Neutrophil (primary cell): ENCODE results near the gene VPREB1.
"Not testable (repeated sequence)": the region's sequence is repeated elsewhere in the genome, so short reads cannot be mapped to it uniquely, and the experiment has no call there.

Source experiments
- H3K27ac ChIP-seq: fragments of 200-600 bp; sonication (generic); 2 replicates; pipeline ENCODE4 v1.5.1; 2016; ENCODE audit warnings: mild to moderate bottlenecking, moderate library complexity
- H3K27me3 ChIP-seq: fragments of 200-600 bp; sonication (generic); 2 replicates; pipeline ENCODE4 v1.6.0; 2016; ENCODE audit warnings: mild to moderate bottlenecking
- H3K36me3 ChIP-seq: fragments of 200-600 bp; sonication (generic); 2 replicates; pipeline ENCODE4 v1.5.1; 2017
- H3K4me1 ChIP-seq, 2 experiments: fragments of 200-600 bp in 1 of 2; sonication (generic) in 1 of 2; 1 replicate in 1 of 2; 2 replicates in 1 of 2; pipeline versions ENCODE4 v1.5.1 to v1.6.1; 2013 to 2016; ENCODE audit warnings: low read depth in 1 of 2, low read length in 1 of 2, mild to moderate bottlenecking in 1 of 2, moderate library complexity in 1 of 2; ENCODE audit not compliant: control insufficient read depth in 1 of 2, insufficient read depth in 1 of 2
- H3K4me3 ChIP-seq, 2 experiments: fragments of 200-600 bp in 1 of 2; sonication (generic) in 1 of 2; 1 replicate in 1 of 2; 2 replicates in 1 of 2; pipeline ENCODE4 v1.5.1; 2013 to 2016; ENCODE audit warnings: low read depth in 1 of 2, low read length in 1 of 2, mild to moderate bottlenecking in 1 of 2, moderate library complexity in 1 of 2
- H3K9me3 ChIP-seq: fragments of 200-600 bp; sonication (generic); 2 replicates; pipeline ENCODE4 v1.5.1; 2016
- TF ChIP-seq, protein P1 (sequence below): fragments of 200-600 bp; sonication (generic); IDR thresholded peaks from 2 replicates; pipeline ENCODE4 v1.5.1; 2016; ENCODE audit warnings: antibody characterized with exemption

Gene VPREB1

DNA sequence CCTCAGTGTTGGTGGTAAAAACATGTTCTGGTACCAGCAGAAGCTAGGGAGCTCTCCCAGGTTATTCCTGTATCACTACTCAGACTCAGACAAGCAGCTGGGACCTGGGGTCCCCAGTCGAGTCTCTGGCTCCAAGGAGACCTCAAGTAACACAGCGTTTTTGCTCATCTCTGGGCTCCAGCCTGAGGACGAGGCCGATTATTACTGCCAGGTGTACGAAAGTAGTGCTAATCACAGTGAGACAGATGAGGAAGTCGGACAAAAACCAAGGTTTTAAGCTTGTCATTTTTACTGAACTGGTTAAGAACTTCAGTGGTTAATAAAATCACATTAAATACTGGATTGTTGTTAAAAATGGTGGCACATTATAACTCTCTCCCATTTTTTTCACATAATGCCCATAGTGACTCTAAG, 42.6 kb upstream of the VPREB1 start:
- Histone ChIP-seq H3K4me3 (no peak overlapping the region), H3K27ac (no peak overlapping the region), H3K9me3 (no peaks in the 10 kb centered on the region), H3K4me1 (no peaks in the 10 kb centered on the region), H3K27me3 (peaks cover 78% of the 10 kb centered on the region), H3K36me3 (no peaks in the 10 kb centered on the region)
- TF ChIP-seq, protein P1, sequence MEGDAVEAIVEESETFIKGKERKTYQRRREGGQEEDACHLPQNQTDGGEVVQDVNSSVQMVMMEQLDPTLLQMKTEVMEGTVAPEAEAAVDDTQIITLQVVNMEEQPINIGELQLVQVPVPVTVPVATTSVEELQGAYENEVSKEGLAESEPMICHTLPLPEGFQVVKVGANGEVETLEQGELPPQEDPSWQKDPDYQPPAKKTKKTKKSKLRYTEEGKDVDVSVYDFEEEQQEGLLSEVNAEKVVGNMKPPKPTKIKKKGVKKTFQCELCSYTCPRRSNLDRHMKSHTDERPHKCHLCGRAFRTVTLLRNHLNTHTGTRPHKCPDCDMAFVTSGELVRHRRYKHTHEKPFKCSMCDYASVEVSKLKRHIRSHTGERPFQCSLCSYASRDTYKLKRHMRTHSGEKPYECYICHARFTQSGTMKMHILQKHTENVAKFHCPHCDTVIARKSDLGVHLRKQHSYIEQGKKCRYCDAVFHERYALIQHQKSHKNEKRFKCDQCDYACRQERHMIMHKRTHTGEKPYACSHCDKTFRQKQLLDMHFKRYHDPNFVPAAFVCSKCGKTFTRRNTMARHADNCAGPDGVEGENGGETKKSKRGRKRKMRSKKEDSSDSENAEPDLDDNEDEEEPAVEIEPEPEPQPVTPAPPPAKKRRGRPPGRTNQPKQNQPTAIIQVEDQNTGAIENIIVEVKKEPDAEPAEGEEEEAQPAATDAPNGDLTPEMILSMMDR, result no peak

DNA sequence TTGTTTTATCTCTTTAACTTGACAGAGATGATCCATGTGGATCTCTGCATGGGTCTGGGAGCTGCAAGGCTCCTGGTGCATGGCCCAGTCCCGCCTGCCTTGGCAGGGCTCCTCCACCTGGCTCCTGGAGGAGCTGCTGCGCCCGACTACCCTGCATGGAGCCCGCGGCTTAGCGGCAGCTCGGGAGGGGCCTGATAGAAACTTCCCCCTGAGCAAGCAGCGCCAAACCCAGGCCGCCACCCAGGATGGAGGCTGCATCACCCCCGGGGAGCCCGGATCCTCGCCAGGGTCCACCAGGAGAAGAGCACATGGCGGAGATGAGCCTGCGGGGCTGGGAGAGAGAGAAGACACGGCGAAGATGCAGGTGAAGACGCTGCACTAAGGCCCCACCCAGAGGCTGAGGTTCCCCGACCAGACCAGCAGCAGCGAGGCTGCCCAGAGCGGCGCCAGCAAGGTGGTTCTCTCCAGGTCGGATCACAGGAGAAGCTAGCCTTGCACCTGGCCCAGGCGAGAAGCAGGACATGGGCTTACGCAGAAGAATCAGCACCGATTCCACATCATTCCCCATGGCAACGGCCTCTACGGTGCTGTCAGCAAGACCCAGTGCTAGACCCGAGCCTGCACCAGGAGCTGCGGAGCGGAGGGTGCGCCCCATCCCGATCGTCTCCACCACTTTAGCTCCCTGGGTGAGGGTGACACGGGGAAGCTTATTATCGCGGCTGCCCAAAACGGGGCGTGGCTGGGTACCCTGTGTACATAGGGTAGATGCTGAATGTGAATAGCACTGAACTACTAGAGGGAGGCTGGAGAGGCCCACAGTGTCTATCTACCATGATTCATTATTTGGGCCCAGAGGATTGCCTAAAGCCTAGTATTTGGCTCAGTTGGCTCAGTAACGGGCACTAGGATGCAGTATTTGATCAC, 41.3 kb upstream of the VPREB1 start:
- TF ChIP-seq, protein P1, result no peak
- Histone ChIP-seq H3K9me3 (no peaks in the 10 kb centered on the region), H3K4me1 (peaks cover 8% of the 10 kb centered on the region in 2 experiments), H3K27me3 (peaks cover 78% of the 10 kb centered on the region), H3K27ac (no peak overlapping the region), H3K36me3 (no peaks in the 10 kb centered on the region), H3K4me3 (no peak overlapping the region)

- peaks cover 65% of the 10 kb centered on the region for H3K27me3 ChIP-seq
- H3K27ac ChIP-seq, result no peak overlapping the region
- H3K36me3 ChIP-seq, result no peaks in the 10 kb centered on the region
- TF ChIP-seq, protein P1, result no peak
- no peaks in the 10 kb centered on the region for H3K9me3 ChIP-seq
- peaks cover 8% of the 10 kb centered on the region in 2 experiments for H3K4me1 ChIP-seq
- no peak overlapping the region for H3K4me3 ChIP-seq
Measured at GRCh38 chr22:22207845-22208564, 36.6 kb upstream of the VPREB1 start.

DNA sequence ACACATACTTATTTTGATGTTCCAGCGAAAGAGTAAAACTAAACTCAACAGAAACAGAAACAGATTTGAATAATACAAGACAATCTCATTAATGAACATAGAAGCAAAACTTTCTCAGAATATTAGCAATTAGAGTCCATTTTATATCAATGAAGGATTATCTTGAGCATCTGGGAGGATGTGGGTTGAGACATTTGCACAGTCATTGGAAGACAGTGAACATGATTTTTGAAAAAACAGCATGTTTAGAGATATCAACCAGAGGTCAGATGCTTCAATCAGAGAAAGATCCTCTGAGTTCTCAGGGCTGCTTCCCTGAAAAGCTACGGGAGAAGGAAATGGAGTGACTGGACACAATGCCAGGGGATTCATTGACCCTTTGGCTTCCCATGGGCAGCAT, 35.9 kb upstream of the VPREB1 start:
- TF ChIP-seq, protein P1, result no peak
- Histone ChIP-seq H3K27me3 (peaks cover 64% of the 10 kb centered on the region), H3K36me3 (no peaks in the 10 kb centered on the region), H3K4me1 (peaks cover 8% of the 10 kb centered on the region in 2 experiments), H3K9me3 (no peaks in the 10 kb centered on the region), H3K27ac (no peak overlapping the region), H3K4me3 (no peak overlapping the region)

DNA sequence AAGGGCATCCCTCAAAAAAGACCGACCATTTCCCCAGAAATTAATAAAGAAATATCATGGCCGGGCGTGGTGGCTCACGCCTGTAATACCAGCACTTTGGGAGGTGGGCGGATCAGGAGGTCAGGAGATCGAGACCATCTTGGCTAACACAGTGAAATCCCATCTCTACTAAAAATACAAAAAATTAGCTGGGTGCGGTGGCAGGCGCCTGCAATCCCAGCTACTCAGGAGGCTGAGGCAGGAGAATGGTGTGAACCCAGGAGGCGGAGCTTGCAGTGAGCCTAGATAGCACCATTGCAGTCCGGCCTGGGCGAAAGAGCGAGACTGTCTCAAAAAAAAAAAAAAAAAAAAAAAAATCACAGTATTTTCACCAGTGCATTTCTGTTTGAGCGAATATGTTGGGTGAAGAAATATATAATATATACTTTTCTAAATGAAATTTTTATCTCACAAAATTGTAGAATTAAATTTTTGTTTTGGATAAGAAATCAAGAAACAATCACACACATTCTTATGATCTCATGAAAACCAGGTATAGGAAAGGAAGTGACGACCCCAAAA, 35.4 kb upstream of the VPREB1 start:
- not testable (repeated sequence) for H3K4me1 ChIP-seq, H3K27ac ChIP-seq, H3K9me3 ChIP-seq, H3K4me3 ChIP-seq, H3K36me3 ChIP-seq
- H3K27me3 ChIP-seq, result peaks cover 59% of the 10 kb centered on the region
